GM12878 (cell line): Measurements from ENCODE around the gene COL25A1. TPM values are rescaled to one million over a fixed set of nuclear protein-coding genes. Genes with fewer than 3 reads are reported as not detected.
A peak's percentile ranks its signal among the peaks of the same experiment; 100 is the strongest.
"Not testable (repeated sequence)": the region's sequence is repeated elsewhere in the genome, so short reads cannot be mapped to it uniquely, and the experiment has no call there.

Experiments
- ATAC-seq: fragments of 200-7000 bp; cut with Tn5 transposase; 3 replicates; pipeline ENCODE4 v1.9.1; 2020; ENCODE audit warnings: mild to moderate bottlenecking, moderate library complexity
- BruUV-seq: library from RNA; stranded (reverse); fragments of 400-500 nt; replicated peaks from 2 replicates; lab custom pipeline; 2021; lab: Mats Ljungman, UMichigan
- CTCF ChIA-PET: fragments of 300-600 bp; sonication (Branson Sonifier 250); formaldehyde crosslinking; extraction: SDS; loops from one replicate; lab custom pipeline; 2021; ENCODE audit warnings: inconsistent platforms; lab: Yijun Ruan, JAX
- POLR2A ChIA-PET: fragments of 350-600 bp; formaldehyde crosslinking; extraction: SDS; loops from one replicate; lab custom pipeline; 2021; ENCODE audit warnings: inconsistent platforms; lab: Charles Lee
- RAD21 ChIA-PET: fragments of 300-600 bp; sonication (Branson Sonifier 250); formaldehyde crosslinking; loops from one replicate; lab custom pipeline; 2023; ENCODE audit warnings: antibody characterized with exemption; ENCODE audit not compliant: unreplicated experiment; lab: Charles Lee
- SMC1A ChIA-PET: fragments of 300-600 bp; sonication (Branson Sonifier 250); formaldehyde crosslinking; loops from one replicate; lab custom pipeline; 2023; ENCODE audit not compliant: unreplicated experiment, uncharacterized antibody; lab: Charles Lee
- DNase-seq: peaks from one replicate; pipeline ENCODE4 v3.0.0-alpha.2; 2011; ENCODE audit warnings: low read depth, low spot score
- FAIRE-seq: peaks from 3 replicates; lab custom pipeline; 2011; peaks lifted over from hg19 to GRCh38; lab: Jason Lieb, UNC
- H2AFZ ChIP-seq: 2 replicates; pipeline ENCODE4 v1.6.0; 2011; ENCODE audit warnings: low read depth, low read length, control low read depth; ENCODE audit not compliant: control insufficient read depth
- H3K27ac ChIP-seq: 2 replicates; pipeline ENCODE4 v1.5.1; 2011; ENCODE audit warnings: control low read depth; ENCODE audit not compliant: control insufficient read depth, insufficient read depth
- H3K27me3 ChIP-seq, 2 experiments: replicated peaks in 1 of 2; 2 replicates each; pipeline versions ENCODE4 v1.6.0 to v1.6.1; 2011; ENCODE audit warnings: low read length in 1 of 2; ENCODE audit not compliant: control insufficient read depth in 2 of 2, insufficient read depth in 2 of 2
- H3K36me3 ChIP-seq, 2 experiments: 2 replicates each; pipeline ENCODE4 v1.5.1; 2011; ENCODE audit warnings: low read length in 1 of 2; ENCODE audit not compliant: control insufficient read depth in 2 of 2, insufficient read depth in 2 of 2
- H3K4me1 ChIP-seq: 2 replicates; pipeline ENCODE4 v1.6.1; 2011; ENCODE audit warnings: mild to moderate bottlenecking, low read length, moderate library complexity, mixed read lengths; ENCODE audit not compliant: control insufficient read depth, insufficient read depth
- H3K4me2 ChIP-seq: 2 replicates; pipeline ENCODE4 v1.6.0; 2011; ENCODE audit warnings: control low read depth; ENCODE audit not compliant: control insufficient read depth, insufficient read depth
- H3K4me3 ChIP-seq: fragments of 200-600 bp; sonication (generic); 2 replicates; pipeline ENCODE4 v1.5.1; 2016
- H3K79me2 ChIP-seq: 2 replicates; pipeline ENCODE4 v1.6.0; 2011; ENCODE audit warnings: low read length; ENCODE audit not compliant: control insufficient read depth, insufficient read depth
- H3K9ac ChIP-seq: 2 replicates; pipeline ENCODE4 v1.8.0; 2011; ENCODE audit warnings: low read length, control low read depth, mixed read lengths; ENCODE audit not compliant: control insufficient read depth, insufficient read depth
- H3K9me3 ChIP-seq: replicated peaks from 3 replicates; pipeline ENCODE4 v1.5.1; 2011; ENCODE audit warnings: mild to moderate bottlenecking, low read length; ENCODE audit not compliant: control insufficient read depth, insufficient read depth
- H4K20me1 ChIP-seq: 2 replicates; pipeline ENCODE4 v1.6.0; 2011; ENCODE audit not compliant: control insufficient read depth, insufficient read depth
- CHD1 ChIP-seq: IDR thresholded peaks from 2 replicates; pipeline ENCODE4 v1.6.1; 2012; ENCODE audit warnings: low read depth, low read length, improper control_type of control experiment
- EED ChIP-seq: sonication (generic); IDR thresholded peaks from 2 replicates; pipeline ENCODE4 v1.6.1; 2016; ENCODE audit warnings: antibody characterized with exemption, low read depth
- MYC ChIP-seq: IDR thresholded peaks from 2 replicates; pipeline ENCODE4 v1.6.1; 2011; ENCODE audit warnings: mild to moderate bottlenecking, low read length, moderate library complexity, inconsistent platforms; ENCODE audit not compliant: insufficient read depth, insufficient replicate concordance, insufficient read length, severe bottlenecking
- PAX8 ChIP-seq: fragments of 450-650 bp; IDR thresholded peaks from 2 replicates; pipeline ENCODE4 v1.6.1; 2017; ENCODE audit warnings: mild to moderate bottlenecking, moderate library complexity
- SREBF2 ChIP-seq: IDR thresholded peaks from 2 replicates; pipeline ENCODE4 v1.6.1; 2012; ENCODE audit warnings: mild to moderate bottlenecking, low read length
- ZZZ3 ChIP-seq: IDR thresholded peaks from 2 replicates; pipeline ENCODE4 v1.6.1; 2011; ENCODE audit warnings: low read depth; ENCODE audit not compliant: control insufficient read depth, insufficient read length
- WGBS: methylation state at CpG from one replicate; pipeline ENCODE4 v1.1.6; 2016; ENCODE audit warnings: low lambda C conversion rate; ENCODE audit not compliant: insufficient replicate concordance, insufficient coverage; ENCODE audit errors: missing lambda C conversion rate; 5-methylcytosine and 5-hydroxymethylcytosine counted together
- in situ Hi-C: fragments of 300-500 bp; cut with MboI; formaldehyde crosslinking; loops from 9 replicates; pipeline ENCODE4 v1.14.3; 2018; ENCODE audit warnings: mixed read lengths
- intact Hi-C: fragments of 100-400 bp; cut with micrococcal nuclease; formaldehyde crosslinking; loops from one replicate; pipeline ENCODE4 v1.14.2; 2022; ENCODE audit not compliant: unreplicated experiment
- polyA plus RNA-seq, 11 experiments: library from polyadenylated mRNA; depleted of rRNA in 4 of 11; unstranded in 6 of 11; stranded (reverse) in 5 of 11; fragments of >200 nt; fragmentation: Nextera tagmentation in 4 of 11; fragmentation: Illumina TruSeq in 1 of 11; extraction: Ambion mirVana in 4 of 11; extraction: Trizol in 1 of 11; gene quantifications; 1 replicate in 1 of 11; 2 replicates in 10 of 11; pipeline versions ENCODE4 v1.2.1 to v1.2.3, GENCODE V29; 2011 to 2016; ENCODE audit warnings: inconsistent platforms in 2 of 11, missing spikeins in 2 of 11, low read depth in 1 of 11
- total RNA-seq, 4 experiments: library from RNA; depleted of rRNA in 3 of 4; stranded (reverse); fragments of >200 nt in 3 of 4; fragmentation: Illumina TruSeq in 1 of 4; extraction: Trizol in 1 of 4; gene quantifications; 2 replicates each; pipeline versions ENCODE4 v1.2.1 to v1.2.3, GENCODE V29; 2013 to 2021
- TF ChIP-seq, protein P1 (sequence below): IDR thresholded peaks from 2 replicates; pipeline ENCODE4 v1.6.1; 2011; ENCODE audit warnings: low read depth, low read length, improper control_type of control experiment, borderline replicate concordance
- TF ChIP-seq, protein P2 (sequence below): fragments of 450-650 bp; IDR thresholded peaks from 2 replicates; pipeline ENCODE4 v1.6.1; 2017; ENCODE audit warnings: borderline replicate concordance

Gene COL25A1
- total and polyA plus RNA-seq, 10 of the 15 experiments (the other 5 are each of a cell fraction or from before 2014, with no cell fraction given) = 0.01 to 0.26 (median 0.12) TPM; not detected in 6

DNA sequence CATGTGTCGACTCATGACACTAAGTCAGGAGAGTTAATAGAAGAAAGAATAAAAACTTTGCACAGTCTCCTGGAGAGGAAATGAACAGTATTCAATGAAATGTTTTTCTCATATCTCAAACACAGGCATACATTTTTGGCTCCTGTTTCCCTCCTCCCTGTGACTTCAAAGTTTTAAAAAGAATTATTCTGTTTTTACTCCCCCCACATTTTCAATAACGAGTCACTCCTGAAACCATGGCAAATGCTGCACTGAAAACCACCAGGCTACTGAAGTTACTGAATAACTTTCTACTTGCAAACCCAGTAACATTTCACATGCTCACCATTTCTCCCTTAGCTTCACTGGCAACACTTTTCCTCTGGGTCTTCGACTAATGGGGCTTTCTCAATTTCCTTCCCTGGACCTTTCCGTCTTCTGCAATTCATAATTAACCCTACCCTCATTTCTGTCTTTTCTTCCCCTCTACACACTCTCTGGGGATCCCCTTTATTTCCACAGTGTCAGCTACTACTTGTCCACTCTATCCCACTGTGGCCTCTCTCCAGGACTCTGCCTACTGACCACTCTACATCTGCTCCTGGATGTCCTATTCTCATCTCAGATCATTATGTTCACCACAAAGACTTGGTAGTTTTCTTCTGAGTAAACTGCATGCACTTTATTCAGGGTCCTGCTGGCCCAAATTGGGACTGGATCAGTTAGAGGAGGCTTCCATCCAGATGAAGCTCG is 313.8 kb downstream of the COL25A1 start:
- no peaks in the 10 kb centered on the region for H3K9me3 ChIP-seq
- ATAC-seq (peak; percentile 31; the same call in 1 of the 3 replicates), FAIRE-seq (no peak), DNase-seq (no peak)
- WGBS = 18% methylated on average over 5 of the region's 5 CpGs
- no peak for TF ChIP-seq SREBF2
- no peak for TF ChIP-seq CHD1
- no peak for TF ChIP-seq ZZZ3
- TF ChIP-seq, protein P1, sequence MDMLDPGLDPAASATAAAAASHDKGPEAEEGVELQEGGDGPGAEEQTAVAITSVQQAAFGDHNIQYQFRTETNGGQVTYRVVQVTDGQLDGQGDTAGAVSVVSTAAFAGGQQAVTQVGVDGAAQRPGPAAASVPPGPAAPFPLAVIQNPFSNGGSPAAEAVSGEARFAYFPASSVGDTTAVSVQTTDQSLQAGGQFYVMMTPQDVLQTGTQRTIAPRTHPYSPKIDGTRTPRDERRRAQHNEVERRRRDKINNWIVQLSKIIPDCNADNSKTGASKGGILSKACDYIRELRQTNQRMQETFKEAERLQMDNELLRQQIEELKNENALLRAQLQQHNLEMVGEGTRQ = no peak
- TF ChIP-seq, protein P2, sequence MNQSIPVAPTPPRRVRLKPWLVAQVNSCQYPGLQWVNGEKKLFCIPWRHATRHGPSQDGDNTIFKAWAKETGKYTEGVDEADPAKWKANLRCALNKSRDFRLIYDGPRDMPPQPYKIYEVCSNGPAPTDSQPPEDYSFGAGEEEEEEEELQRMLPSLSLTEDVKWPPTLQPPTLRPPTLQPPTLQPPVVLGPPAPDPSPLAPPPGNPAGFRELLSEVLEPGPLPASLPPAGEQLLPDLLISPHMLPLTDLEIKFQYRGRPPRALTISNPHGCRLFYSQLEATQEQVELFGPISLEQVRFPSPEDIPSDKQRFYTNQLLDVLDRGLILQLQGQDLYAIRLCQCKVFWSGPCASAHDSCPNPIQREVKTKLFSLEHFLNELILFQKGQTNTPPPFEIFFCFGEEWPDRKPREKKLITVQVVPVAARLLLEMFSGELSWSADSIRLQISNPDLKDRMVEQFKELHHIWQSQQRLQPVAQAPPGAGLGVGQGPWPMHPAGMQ = no peak
- no peak for TF ChIP-seq EED
- no peak for TF ChIP-seq MYC
- no peak for TF ChIP-seq PAX8
- no peak overlapping the region for H3K4me3 ChIP-seq
- BruUV-seq = no TSS peak
- H4K20me1 ChIP-seq = no peaks in the 10 kb centered on the region
- RAD21 ChIA-PET = no interaction called here
- no peaks in the 10 kb centered on the region for H3K36me3 ChIP-seq
- H3K9ac ChIP-seq = no peak overlapping the region
- in situ Hi-C loops (no loop called here), intact Hi-C loops (no loop called here)
- H3K27ac ChIP-seq = no peak overlapping the region
- no peak overlapping the region for H3K4me2 ChIP-seq
- CTCF ChIA-PET = no interaction called here
- H3K4me1 ChIP-seq = no peaks in the 10 kb centered on the region
- H2AFZ ChIP-seq = no peak overlapping the region
- SMC1A ChIA-PET = no interaction called here
- no peaks in the 10 kb centered on the region for H3K27me3 ChIP-seq
- POLR2A ChIA-PET = no interaction called here
- H3K79me2 ChIP-seq = no peaks in the 10 kb centered on the region

DNA sequence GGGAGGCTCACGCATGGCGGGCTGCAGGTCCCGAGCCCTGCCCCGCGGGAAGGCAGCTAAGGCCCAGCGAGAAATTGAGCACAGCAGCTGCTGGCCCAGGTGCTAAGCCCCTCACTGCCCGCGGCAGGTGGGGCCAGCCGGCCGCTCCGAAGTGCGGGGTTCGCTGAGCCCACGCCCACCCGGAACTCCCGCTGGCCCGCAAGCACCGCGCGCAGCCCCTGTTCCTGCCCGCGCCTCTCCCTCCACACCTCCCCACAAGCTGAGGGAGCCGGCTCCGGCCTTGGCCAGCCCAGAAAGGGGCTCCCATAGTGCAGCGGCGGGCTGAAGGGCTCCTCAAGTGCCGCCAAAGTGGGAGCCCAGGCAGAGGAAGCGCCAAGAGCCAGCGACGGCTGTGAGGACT is 318.0 kb downstream of the COL25A1 start:
- BruUV-seq, SMC1A ChIA-PET, ATAC-seq, FAIRE-seq, in situ Hi-C loops, H4K20me1 ChIP-seq, H3K9ac ChIP-seq, H3K36me3 ChIP-seq, H3K79me2 ChIP-seq, RAD21 ChIA-PET, H3K27ac ChIP-seq, H2AFZ ChIP-seq, DNase-seq, H3K4me2 ChIP-seq, H3K9me3 ChIP-seq, intact Hi-C loops, H3K4me1 ChIP-seq, H3K4me3 ChIP-seq, CTCF ChIA-PET, POLR2A ChIA-PET, H3K27me3 ChIP-seq: not testable (repeated sequence)
- 71% methylated on average over 20 of the region's 30 CpGs for WGBS
